ENCODE data around the gene AP2S1.

Gene AP2S1

GRCh38 chr19:46850228-46851203, at the start of gene AP2S1:
Gene AP2S1, minus strand, starts transcription at chr19:46850846. Its CDS starts 80 bp downstream, at chr19:46850766.
- Histone ChIP-seq H3K4me3 (replicated peaks; ENCODE audit: low read depth, low read length) (peak within 1 kb of the TSS; percentile 99), H3K36me3 (ENCODE audit: control insufficient read depth, insufficient read depth, low read length) (no peaks in the 10 kb centered on the region), H3K27me3 (replicated peaks; ENCODE audit: control insufficient read depth, insufficient read depth, low read length) (no peaks in the 10 kb centered on the region)
- DNase-seq (ENCODE audit: extremely low read depth, insufficient read length), result peak; percentile 88
- TF ChIP-seq, protein P1, sequence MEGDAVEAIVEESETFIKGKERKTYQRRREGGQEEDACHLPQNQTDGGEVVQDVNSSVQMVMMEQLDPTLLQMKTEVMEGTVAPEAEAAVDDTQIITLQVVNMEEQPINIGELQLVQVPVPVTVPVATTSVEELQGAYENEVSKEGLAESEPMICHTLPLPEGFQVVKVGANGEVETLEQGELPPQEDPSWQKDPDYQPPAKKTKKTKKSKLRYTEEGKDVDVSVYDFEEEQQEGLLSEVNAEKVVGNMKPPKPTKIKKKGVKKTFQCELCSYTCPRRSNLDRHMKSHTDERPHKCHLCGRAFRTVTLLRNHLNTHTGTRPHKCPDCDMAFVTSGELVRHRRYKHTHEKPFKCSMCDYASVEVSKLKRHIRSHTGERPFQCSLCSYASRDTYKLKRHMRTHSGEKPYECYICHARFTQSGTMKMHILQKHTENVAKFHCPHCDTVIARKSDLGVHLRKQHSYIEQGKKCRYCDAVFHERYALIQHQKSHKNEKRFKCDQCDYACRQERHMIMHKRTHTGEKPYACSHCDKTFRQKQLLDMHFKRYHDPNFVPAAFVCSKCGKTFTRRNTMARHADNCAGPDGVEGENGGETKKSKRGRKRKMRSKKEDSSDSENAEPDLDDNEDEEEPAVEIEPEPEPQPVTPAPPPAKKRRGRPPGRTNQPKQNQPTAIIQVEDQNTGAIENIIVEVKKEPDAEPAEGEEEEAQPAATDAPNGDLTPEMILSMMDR (IDR thresholded peaks at IDR 0.05; ENCODE audit: insufficient read depth, low read length, poor library complexity, severe bottlenecking), result no peak

GRCh38 chr19:46900341-46900740, 49.7 kb upstream of the AP2S1 start:
- Histone ChIP-seq H3K36me3 (ENCODE audit: control insufficient read depth, insufficient read depth, low read length) (no peaks in the 10 kb centered on the region; the same call in 1 of the 2 replicates), H3K4me3 (replicated peaks; ENCODE audit: low read depth, low read length) (no peak overlapping the region), H3K27me3 (replicated peaks; ENCODE audit: control insufficient read depth, insufficient read depth, low read length) (no peaks in the 10 kb centered on the region)
- no peak for DNase-seq (ENCODE audit: extremely low read depth, insufficient read length)
- TF ChIP-seq, protein P1 (IDR thresholded peaks at IDR 0.05; ENCODE audit: insufficient read depth, low read length, poor library complexity, severe bottlenecking), result no peak

DNA sequence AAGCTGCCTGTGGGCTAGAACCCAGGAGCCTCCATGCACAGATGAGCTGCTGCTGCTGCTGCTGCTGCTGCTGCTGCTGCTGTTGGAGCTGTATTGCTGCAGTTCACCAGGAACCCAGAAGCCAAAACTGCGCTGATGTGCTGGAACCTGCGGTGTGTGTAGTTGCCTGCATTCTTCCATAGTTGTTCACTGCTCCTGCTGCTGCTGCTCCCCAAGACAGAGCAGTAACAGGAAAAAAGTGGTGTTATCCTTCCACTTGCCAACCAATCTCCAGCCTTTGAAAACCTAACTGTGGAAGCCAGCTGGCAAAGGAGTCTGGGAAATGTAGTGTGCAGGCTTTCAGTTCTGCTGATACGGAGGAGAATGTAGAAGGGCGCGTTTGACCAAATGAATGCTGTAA, 48.1 kb upstream of the AP2S1 start:
- TF ChIP-seq, protein P1 (IDR thresholded peaks at IDR 0.05; ENCODE audit: insufficient read depth, low read length, poor library complexity, severe bottlenecking), result no peak
- H3K27me3 ChIP-seq (replicated peaks; ENCODE audit: control insufficient read depth, insufficient read depth, low read length), result no peaks in the 10 kb centered on the region
- DNase-seq (ENCODE audit: extremely low read depth, insufficient read length), result no peak

GRCh38 chr19:46896076-46896794, 45.6 kb upstream of the AP2S1 start:
- Histone ChIP-seq H3K36me3 (ENCODE audit: control insufficient read depth, insufficient read depth, low read length) (no peaks in the 10 kb centered on the region; the same call in 1 of the 2 replicates), H3K27me3 (replicated peaks; ENCODE audit: control insufficient read depth, insufficient read depth, low read length) (no peaks in the 10 kb centered on the region), H3K4me3 (replicated peaks; ENCODE audit: low read depth, low read length) (no peak overlapping the region)
- TF ChIP-seq, protein P1 (IDR thresholded peaks at IDR 0.05; ENCODE audit: insufficient read depth, low read length, poor library complexity, severe bottlenecking), result no peak
- no peak for DNase-seq (ENCODE audit: extremely low read depth, insufficient read length)

More for the DNA sequence above, 48.1 kb upstream of the AP2S1 start:
- H3K36me3 ChIP-seq (ENCODE audit: control insufficient read depth, insufficient read depth, low read length), result no peaks in the 10 kb centered on the region; the same call in 1 of the 2 replicates
- H3K4me3 ChIP-seq (replicated peaks; ENCODE audit: low read depth, low read length), result no peak overlapping the region

- H3K4me3 ChIP-seq (replicated peaks; ENCODE audit: low read depth, low read length), result no peak overlapping the region
- no peaks in the 10 kb centered on the region for H3K27me3 ChIP-seq (replicated peaks; ENCODE audit: control insufficient read depth, insufficient read depth, low read length)
- H3K36me3 ChIP-seq (ENCODE audit: control insufficient read depth, insufficient read depth, low read length), result no peaks in the 10 kb centered on the region
- peak; percentile 46 for DNase-seq (ENCODE audit: extremely low read depth, insufficient read length)
- TF ChIP-seq, protein P1 (IDR thresholded peaks at IDR 0.05; ENCODE audit: insufficient read depth, low read length, poor library complexity, severe bottlenecking), result no peak
These were observed 41.9 kb upstream of the AP2S1 start for GRCh38 chr19:46892252-46893179.
